Activated CD8-positive, alpha-beta T cell treated with anti-CD3 and anti-CD28 coated beads for 36 hours (primary cell): Measurements from ENCODE around the gene LMTK2. TPM values are rescaled to one million over a fixed set of nuclear protein-coding genes. Genes with fewer than 3 reads are reported as not detected.

Source experiments
- ATAC-seq: fragments of 200-7000 bp; cut with Tn5 transposase; one replicate; pipeline ENCODE4 v1.10.0; 2021; ENCODE audit warnings: mild to moderate bottlenecking, moderate library complexity
- CTCF ChIA-PET: fragments of 350-600 bp; sonication (Branson Sonifier 250); formaldehyde crosslinking; loops from one replicate; lab custom pipeline; 2021; ENCODE audit warnings: antibody characterized with exemption; lab: Charles Lee
- POLR2A ChIA-PET: fragments of 350-600 bp; sonication (Branson Sonifier 250); formaldehyde crosslinking; loops from one replicate; lab custom pipeline; 2021; ENCODE audit warnings: antibody characterized with exemption; lab: Charles Lee
- DNase-seq: peaks from one replicate; pipeline ENCODE4 v3.0.0-alpha.2; 2020
- H3K27ac Mint-ChIP-seq: one replicate; pipeline ENCODE4 v1.8.0; 2021; ENCODE audit warnings: mild to moderate bottlenecking, mixed read lengths
- H3K27me3 Mint-ChIP-seq: one replicate; pipeline ENCODE4 v1.8.0; 2021; ENCODE audit warnings: mixed read lengths
- H3K36me3 Mint-ChIP-seq: one replicate; pipeline ENCODE4 v1.8.0; 2021; ENCODE audit warnings: low read depth, mixed read lengths
- H3K4me1 Mint-ChIP-seq: one replicate; pipeline ENCODE4 v1.8.0; 2021; ENCODE audit warnings: low read depth, mixed read lengths
- H3K4me3 Mint-ChIP-seq: one replicate; pipeline ENCODE4 v1.8.0; 2021; ENCODE audit warnings: mild to moderate bottlenecking, moderate library complexity, mixed read lengths
- H3K9me3 Mint-ChIP-seq: one replicate; pipeline ENCODE4 v1.8.0; 2021; ENCODE audit warnings: mixed read lengths
- CTCF ChIP-seq: fragments of 200-600 bp; IDR thresholded peaks from one replicate; pipeline ENCODE4 v1.8.0; 2022; ENCODE audit warnings: antibody characterized with exemption, mild to moderate bottlenecking
- intact Hi-C: fragments of 100-400 bp; cut with micrococcal nuclease; formaldehyde crosslinking; loops from one replicate; pipeline ENCODE4 v1.10.0; 2022
- total RNA-seq, 2 experiments: library from RNA; stranded (reverse); gene quantifications; one replicate each; pipeline ENCODE4 v1.2.3, GENCODE V29; 2021

The LMTK2 gene
- total RNA-seq, 2 experiments from 2014 or later = 9.4 to 11.5 TPM

- Mint-ChIP-seq H3K4me3 (peak overlapping the region; percentile 54), H3K36me3 (peaks cover 6% of the 10 kb centered on the region), H3K27me3 (no peaks in the 10 kb centered on the region), H3K9me3 (no peaks in the 10 kb centered on the region), H3K4me1 (peaks cover 2% of the 10 kb centered on the region), H3K27ac (peak overlapping the region; percentile 49)
- TF ChIP-seq CTCF = no peak
- CTCF ChIA-PET = interaction anchor here (1.2 kb wide), 1 partner anchor 9 kb away, joined by 4 read pairs; no protein-coding TSS in a partner anchor
- POLR2A ChIA-PET = interaction anchor here (1.0 to 1.4 kb wide), 2 partner anchors 9 to 13 kb away, joined by 3 to 4 read pairs; no protein-coding TSS in a partner anchor
- intact Hi-C loops = no loop called here
- ATAC-seq (no peak), DNase-seq (no peak)
Observed at GRCh38 chr7:98211676-98212531, 105.2 kb downstream of the LMTK2 start.

- Mint-ChIP-seq H3K27ac (no peak overlapping the region), H3K36me3 (peaks cover under 1% of the 10 kb centered on the region), H3K4me1 (peaks cover 2% of the 10 kb centered on the region), H3K9me3 (no peaks in the 10 kb centered on the region), H3K4me3 (no peak overlapping the region), H3K27me3 (no peaks in the 10 kb centered on the region)
- ATAC-seq (no peak), DNase-seq (no peak)
- TF ChIP-seq CTCF = no peak
- POLR2A ChIA-PET = interaction anchor here (1.4 kb wide), 1 partner anchor 13 kb away, joined by 4 read pairs; no protein-coding TSS in a partner anchor
- intact Hi-C loops = no loop called here
- CTCF ChIA-PET = interaction anchor here (1.2 kb wide), 1 partner anchor 10 kb away, joined by 4 read pairs; no protein-coding TSS in a partner anchor
Observed at GRCh38 chr7:98212532-98213041, 105.9 kb downstream of the LMTK2 start.

GRCh38 chr7:98213296-98213887, 106.7 kb downstream of the LMTK2 start:
- TF ChIP-seq CTCF = no peak
- CTCF ChIA-PET = no interaction called here
- no peaks in the 10 kb centered on the region for H3K27me3 Mint-ChIP-seq
- no peak overlapping the region for H3K27ac Mint-ChIP-seq
- no peaks in the 10 kb centered on the region for H3K36me3 Mint-ChIP-seq
- POLR2A ChIA-PET = interaction anchor here (0.7 kb wide), 1 partner anchor 15 kb away, joined by 3 read pairs; no protein-coding TSS in a partner anchor
- no peaks in the 10 kb centered on the region for H3K9me3 Mint-ChIP-seq
- H3K4me3 Mint-ChIP-seq = no peak overlapping the region
- ATAC-seq (no peak), DNase-seq (no peak)
- intact Hi-C loops = no loop called here
- peaks cover 6% of the 10 kb centered on the region for H3K4me1 Mint-ChIP-seq

- Mint-ChIP-seq H3K4me1 (peaks cover 12% of the 10 kb centered on the region), H3K27me3 (no peaks in the 10 kb centered on the region), H3K27ac (no peak overlapping the region), H3K9me3 (no peaks in the 10 kb centered on the region), H3K36me3 (peaks cover 2% of the 10 kb centered on the region), H3K4me3 (no peak overlapping the region)
- ChIA-PET CTCF (no interaction called here), POLR2A (interaction anchor here (0.7 kb wide), 1 partner anchor 14 kb away, joined by 3 read pairs; no protein-coding TSS in a partner anchor)
- no peak for TF ChIP-seq CTCF
- no peak for DNase-seq
- ATAC-seq = no peak
- intact Hi-C loops = no loop called here
Observed at GRCh38 chr7:98213888-98214810, 107.5 kb downstream of the LMTK2 start.
